GM12892 (cell line): ENCODE data around the gene ATP2C1.

ENCODE experiments used
- POLR2A ChIP-seq: IDR thresholded peaks from 2 replicates; pipeline ENCODE4 v1.6.1; 2011; ENCODE audit warnings: low read depth, low read length, control low read depth
- POLR2AphosphoS5 ChIP-seq: IDR thresholded peaks from 2 replicates; pipeline ENCODE4 v1.6.1; 2011; ENCODE audit warnings: low read depth, low read length, control low read depth

GRCh38 chr3:130968221-130968620 lies 74.3 kb downstream of the ATP2C1 start:
- TF ChIP-seq POLR2A (no peak), POLR2AphosphoS5 (no peak)
